Natural killer cell (primary cell): ENCODE measurements around the gene PNPLA1. TPM values are rescaled to one million over a fixed set of nuclear protein-coding genes. Genes with fewer than 3 reads are reported as not detected.
A peak's percentile ranks its signal among the peaks of the same experiment; 100 is the strongest.

Experiments
- ATAC-seq, 3 donors: fragments of 150-1000 bp in 2 of 3; fragments of 200-7000 bp in 1 of 3; cut with Tn5 transposase; 1 replicate in 1 of 3; 2 replicates in 2 of 3; pipeline ENCODE4 v1.10.0; 2021; ENCODE audit warnings: mild to moderate bottlenecking in 2 of 3, moderate library complexity in 2 of 3
- DNase-seq, 2 donors: peaks; one replicate each; pipeline versions ENCODE4 v3.0.0 to v3.0.0-alpha.2; 2013 to 2021; ENCODE audit warnings: mixed read lengths in 1 of 2
- H3K27ac ChIP-seq: one replicate; pipeline ENCODE4 v1.5.1; 2013; ENCODE audit warnings: mild to moderate bottlenecking, low read length
- H3K27me3 ChIP-seq: one replicate; pipeline ENCODE4 v1.6.1; 2013; ENCODE audit warnings: low read length; ENCODE audit not compliant: control insufficient read depth, insufficient read depth
- H3K36me3 ChIP-seq: one replicate; pipeline ENCODE4 v1.6.1; 2013; ENCODE audit warnings: low read length; ENCODE audit not compliant: control insufficient read depth, insufficient read depth
- H3K4me1 ChIP-seq: one replicate; pipeline ENCODE4 v1.6.1; 2013; ENCODE audit warnings: low read length; ENCODE audit not compliant: control insufficient read depth, insufficient read depth
- H3K4me3 ChIP-seq: one replicate; pipeline ENCODE4 v1.5.1; 2013; ENCODE audit warnings: low read length
- H3K9me3 ChIP-seq: one replicate; pipeline ENCODE4 v1.6.1; 2013; ENCODE audit warnings: low read length; ENCODE audit not compliant: control insufficient read depth, insufficient read depth
- H3K27ac Mint-ChIP-seq, 2 donors: one replicate each; pipeline ENCODE4 v1.8.0; 2022; ENCODE audit warnings: mild to moderate bottlenecking in 2 of 2, mixed read lengths in 2 of 2, moderate library complexity in 1 of 2
- H3K27me3 Mint-ChIP-seq, 2 donors: one replicate each; pipeline ENCODE4 v1.8.0; 2022; ENCODE audit warnings: low read depth in 2 of 2, mixed read lengths in 2 of 2
- H3K36me3 Mint-ChIP-seq: one replicate; pipeline ENCODE4 v1.8.0; 2022; ENCODE audit warnings: mixed read lengths
- H3K4me1 Mint-ChIP-seq, 2 donors: one replicate each; pipeline ENCODE4 v1.8.0; 2022; ENCODE audit warnings: mixed read lengths in 2 of 2
- H3K4me3 Mint-ChIP-seq: one replicate; pipeline ENCODE4 v1.8.0; 2022; ENCODE audit warnings: mild to moderate bottlenecking, moderate library complexity, mixed read lengths
- H3K9me3 Mint-ChIP-seq, 2 donors: one replicate each; pipeline ENCODE4 v1.8.0; 2022; ENCODE audit warnings: mixed read lengths in 2 of 2
- CTCF ChIP-seq: fragments of 200-600 bp; IDR thresholded peaks from one replicate; pipeline ENCODE4 v1.8.0; 2022; ENCODE audit warnings: antibody characterized with exemption
- WGBS: methylation state at CpG from one replicate; pipeline ENCODE4 v1.1.7; 2013; ENCODE audit warnings: missing lambda C conversion rate; ENCODE audit not compliant: insufficient coverage; 5-methylcytosine and 5-hydroxymethylcytosine counted together
- intact Hi-C: fragments of 100-400 bp; cut with micrococcal nuclease; formaldehyde crosslinking; loops from one replicate; pipeline ENCODE4 v1.14.2; 2022
- total RNA-seq, 4 donors: library from RNA; stranded (reverse); fragments of 120-200 nt in 1 of 4; gene quantifications; one replicate each; pipeline versions ENCODE4 v1.2.3 to v1.2.4, GENCODE V29; 2013 to 2022

The PNPLA1 gene
- total RNA-seq, 3 donors from 2014 or later (not counting 1 experiment from before 2014, with no cell fraction given): 0.14 to 3.5 (median 0.61) TPM

- H3K4me3 Mint-ChIP-seq: no peak overlapping the region
Observed at GRCh38 chr6:36355819-36356218, 86.0 kb downstream of the PNPLA1 start.

GRCh38 chr6:36357872-36358225, 88.0 kb downstream of the PNPLA1 start:
- H3K4me1 ChIP-seq: peaks cover 7% of the 10 kb centered on the region
- Mint-ChIP-seq H3K4me3 (no peak overlapping the region), H3K27ac (no peak overlapping the region), H3K27me3 (peaks cover 9% of the 10 kb centered on the region in 2 donors), H3K36me3 (no peaks in the 10 kb centered on the region), H3K9me3 (no peaks in the 10 kb centered on the region), H3K4me1 (peaks cover 0 to 17% of the 10 kb centered on the region in 2 donors)
- WGBS: 46% methylated on average over 3 of the region's 3 CpGs
- ATAC-seq: peak in 2 of 3 donors; percentile 6 to 38
- peak in 1 of 2 donors; percentile 50 for DNase-seq
- H3K27ac ChIP-seq: no peak overlapping the region
- intact Hi-C loops: no loop called here
- no peak for TF ChIP-seq CTCF
- H3K27me3 ChIP-seq: no peaks in the 10 kb centered on the region
- H3K9me3 ChIP-seq: no peaks in the 10 kb centered on the region
- H3K36me3 ChIP-seq: no peaks in the 10 kb centered on the region
- H3K4me3 ChIP-seq: no peak overlapping the region

More at GRCh38 chr6:36355819-36356218, 86.0 kb downstream of the PNPLA1 start:
- no peak for ATAC-seq
- intact Hi-C loops: no loop called here
- H3K27me3 ChIP-seq: no peaks in the 10 kb centered on the region
- TF ChIP-seq CTCF: no peak
- no peak overlapping the region for H3K27ac ChIP-seq
- Mint-ChIP-seq H3K27ac (no peak overlapping the region), H3K9me3 (no peaks in the 10 kb centered on the region), H3K27me3 (peaks cover 9% of the 10 kb centered on the region in 2 donors), H3K36me3 (no peaks in the 10 kb centered on the region), H3K4me1 (peaks cover 0 to 14% of the 10 kb centered on the region in 2 donors)
- DNase-seq: no peak
- H3K36me3 ChIP-seq: no peaks in the 10 kb centered on the region
- WGBS: 41% methylated on average over 4 of the region's 4 CpGs
- H3K4me3 ChIP-seq: no peak overlapping the region
- H3K4me1 ChIP-seq: peaks cover 7% of the 10 kb centered on the region
- no peaks in the 10 kb centered on the region for H3K9me3 ChIP-seq

Other genes with a start within 250 kb of the PNPLA1 start
- gene SLC26A8, start 245.4 kb upstream of the PNPLA1 start, total RNA-seq: under 1 TPM in 1 of 3 donors, not detected in 2; 0.93 TPM
- 100 to 1,000 TPM in 1 of 3 donors, 10 to 100 TPM in 2; 68.0 to 106 (median 84.5) TPM for gene MAPK14, start 242.3 kb upstream of the PNPLA1 start, total RNA-seq
- 10 to 100 TPM; 39.4 to 52.1 (median 49.9) TPM for gene MAPK13, start 139.5 kb upstream of the PNPLA1 start, total RNA-seq
- gene BRPF3, start 73.3 kb upstream of the PNPLA1 start, total RNA-seq: 10 to 100 TPM; 46.0 to 58.5 (median 57.4) TPM
- not detected for gene BNIP5, start 66.8 kb downstream of the PNPLA1 start, total RNA-seq
- 1 to 10 TPM in 2 of 3 donors, under 1 TPM in 1; 0.96 to 2.8 (median 1.7) TPM for gene ETV7, start 117.6 kb downstream of the PNPLA1 start, total RNA-seq
- gene PXT1, start 172.8 kb downstream of the PNPLA1 start, total RNA-seq: 1 to 10 TPM in 1 of 3 donors, under 1 TPM in 2; 0.27 to 1.0 (median 0.28) TPM
- 10 to 100 TPM; 37.7 to 43.5 (median 43.2) TPM for gene KCTD20, start 172.9 kb downstream of the PNPLA1 start, total RNA-seq